ENCODE results near the gene SCNM1.

The SCNM1 gene

GRCh38 chr1:151143057-151143435 is 22.9 kb upstream of the SCNM1 start:
- Mint-ChIP-seq H3K4me3 (no peak overlapping the region), H3K4me1 (ENCODE audit: low read depth) (peaks cover 11% of the 10 kb centered on the region), H3K36me3 (ENCODE audit: low read depth) (peaks cover 2% of the 10 kb centered on the region), H3K9me3 (no peaks in the 10 kb centered on the region), H3K27ac (no peak overlapping the region), H3K27me3 (ENCODE audit: low read depth) (peaks cover 15% of the 10 kb centered on the region)

DNA sequence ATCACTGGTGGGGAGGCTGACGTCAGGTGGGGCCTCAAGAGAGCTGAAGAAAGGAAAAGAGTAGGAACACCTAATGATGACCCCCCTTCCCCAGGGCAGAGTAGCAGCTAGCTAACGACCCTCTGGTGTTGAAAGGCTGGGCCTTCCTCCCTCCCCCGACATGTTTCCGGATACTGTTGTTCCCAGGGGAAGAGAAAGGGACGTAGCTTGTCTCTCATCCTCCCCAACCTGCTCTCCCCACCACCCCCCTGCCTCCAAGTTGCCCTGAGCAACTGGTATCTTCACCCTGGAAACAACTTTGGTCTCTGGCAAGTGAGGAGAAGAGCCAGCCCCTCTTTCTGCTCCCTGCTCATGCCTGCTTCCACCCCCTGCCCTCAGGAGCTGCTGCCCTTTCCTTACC is 22.0 kb upstream of the SCNM1 start:
- H3K9me3 Mint-ChIP-seq: no peaks in the 10 kb centered on the region
- peaks cover 20% of the 10 kb centered on the region for H3K27me3 Mint-ChIP-seq (ENCODE audit: low read depth)
- peaks cover 11% of the 10 kb centered on the region for H3K4me1 Mint-ChIP-seq (ENCODE audit: low read depth)
- H3K4me3 Mint-ChIP-seq: no peak overlapping the region
- no peak overlapping the region for H3K27ac Mint-ChIP-seq
- peaks cover 2% of the 10 kb centered on the region for H3K36me3 Mint-ChIP-seq (ENCODE audit: low read depth)

- no peak overlapping the region for H3K4me3 Mint-ChIP-seq
- no peaks in the 10 kb centered on the region for H3K9me3 Mint-ChIP-seq
- H3K36me3 Mint-ChIP-seq (ENCODE audit: low read depth): peaks cover 2% of the 10 kb centered on the region
- no peak overlapping the region for H3K27ac Mint-ChIP-seq
- H3K4me1 Mint-ChIP-seq (ENCODE audit: low read depth): peaks cover 11% of the 10 kb centered on the region
- H3K27me3 Mint-ChIP-seq (ENCODE audit: low read depth): peaks cover 20% of the 10 kb centered on the region
These were observed 21.3 kb upstream of the SCNM1 start for GRCh38 chr1:151144474-151145303.

DNA sequence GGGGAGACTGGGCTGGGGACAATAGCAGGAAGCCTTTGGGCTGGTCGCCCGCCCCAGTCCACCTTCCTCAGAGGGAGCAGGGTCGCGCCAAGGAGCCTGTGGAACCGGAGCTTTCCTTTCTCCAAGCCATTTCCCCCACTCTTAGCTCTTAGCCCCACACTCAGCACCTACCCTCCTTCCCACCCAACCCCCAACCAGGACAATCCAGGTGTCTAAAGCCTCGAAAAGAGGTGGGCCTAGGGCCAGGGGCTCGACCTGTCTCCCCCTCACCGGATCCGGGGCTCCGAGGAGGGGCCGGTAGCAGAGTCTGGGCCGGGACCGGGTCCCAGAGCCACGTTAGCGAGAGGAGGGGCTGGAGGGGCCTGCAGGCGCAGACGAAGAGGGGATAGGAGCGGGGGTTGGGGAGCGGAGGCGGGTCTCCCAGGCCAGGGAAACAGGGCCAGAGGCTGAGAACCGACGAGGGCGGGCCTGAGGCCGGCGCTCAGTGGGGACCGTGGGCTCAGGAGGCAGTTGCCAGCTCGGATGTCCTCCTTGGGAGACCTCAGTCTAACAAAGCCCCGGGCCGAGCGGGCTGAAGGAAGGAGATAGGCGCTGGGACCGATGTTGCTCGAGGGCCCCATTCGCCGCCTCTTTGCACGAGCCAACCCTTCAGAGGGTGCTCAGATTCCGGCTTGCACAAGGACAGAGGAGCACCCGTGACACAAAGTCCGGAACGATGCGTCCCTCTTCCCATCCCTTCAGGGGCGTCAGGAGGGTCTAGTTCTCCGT is 20.5 kb upstream of the SCNM1 start:
- peaks cover 11% of the 10 kb centered on the region for H3K4me1 Mint-ChIP-seq (ENCODE audit: low read depth)
- H3K27ac Mint-ChIP-seq: no peak overlapping the region
- H3K36me3 Mint-ChIP-seq (ENCODE audit: low read depth): peaks cover 2% of the 10 kb centered on the region
- H3K27me3 Mint-ChIP-seq (ENCODE audit: low read depth): peaks cover 20% of the 10 kb centered on the region
- H3K4me3 Mint-ChIP-seq: peak overlapping the region; percentile 93
- no peaks in the 10 kb centered on the region for H3K9me3 Mint-ChIP-seq

DNA sequence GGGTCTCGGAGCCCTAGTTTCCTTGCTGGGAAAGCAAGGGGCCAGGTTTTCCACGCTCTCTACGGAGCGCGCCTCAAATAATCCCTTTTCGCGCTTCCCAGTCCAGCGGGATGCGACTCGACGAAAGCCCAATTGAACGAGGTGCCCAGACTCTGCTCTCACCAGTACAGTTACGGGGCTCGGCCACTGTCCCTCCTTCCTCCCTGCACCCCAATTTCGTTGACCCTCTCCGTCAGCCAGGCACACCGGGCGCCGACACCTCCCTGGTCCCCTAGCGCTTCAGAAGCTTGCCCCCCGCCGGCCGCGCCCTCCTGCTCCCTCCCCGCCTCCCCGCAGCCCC is 19.9 kb upstream of the SCNM1 start:
- H3K27me3 Mint-ChIP-seq (ENCODE audit: low read depth): peaks cover 20% of the 10 kb centered on the region
- H3K27ac Mint-ChIP-seq: no peak overlapping the region
- H3K9me3 Mint-ChIP-seq: no peaks in the 10 kb centered on the region
- H3K36me3 Mint-ChIP-seq (ENCODE audit: low read depth): peaks cover 2% of the 10 kb centered on the region
- H3K4me1 Mint-ChIP-seq (ENCODE audit: low read depth): peaks cover 11% of the 10 kb centered on the region
- H3K4me3 Mint-ChIP-seq: peak overlapping the region; percentile 93

DNA sequence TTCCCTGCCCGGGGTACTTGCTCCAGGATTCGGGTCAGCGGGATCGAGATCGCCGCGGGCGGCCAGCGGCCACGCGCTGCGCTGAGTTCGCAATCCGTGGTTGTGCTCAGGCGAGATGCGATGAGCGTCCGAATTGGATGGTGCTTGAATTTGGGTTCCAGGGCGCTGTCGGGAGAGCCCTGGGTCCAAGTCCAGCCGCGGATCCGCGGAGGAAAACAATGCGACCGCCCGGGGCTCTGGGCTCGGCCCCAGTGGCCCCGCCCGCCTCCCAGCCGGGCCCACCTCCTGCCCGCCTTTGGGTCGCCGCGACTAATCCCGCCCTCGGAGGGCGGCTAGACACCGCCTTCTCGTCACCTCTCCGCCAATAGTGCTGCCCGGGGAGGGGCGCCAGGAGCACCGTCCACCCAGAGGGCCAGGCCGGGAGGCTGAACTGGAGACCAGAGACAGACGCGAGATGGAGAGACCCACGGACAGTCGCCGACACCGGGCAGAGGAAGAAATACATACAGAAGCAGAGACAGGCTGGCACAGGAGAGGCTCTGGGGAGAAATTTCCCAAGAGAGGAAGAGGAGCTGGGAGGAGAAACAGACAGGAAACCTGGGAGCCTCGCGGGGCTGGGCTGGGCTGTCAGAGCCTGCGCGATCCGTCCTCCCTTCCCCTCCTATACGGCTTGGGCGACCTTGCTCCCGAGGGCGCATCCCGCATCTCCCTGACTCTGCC is 19.4 kb upstream of the SCNM1 start, which contains the start of gene SEMA6C:
TSS of gene SEMA6C (minus strand) at position 220 of the 720 bp plus-strand sequence. CDS start 4,010 bp downstream, outside the sequence.
- H3K4me3 Mint-ChIP-seq: peak within 1 kb of the TSS; percentile 93
- peaks cover 11% of the 10 kb centered on the region for H3K4me1 Mint-ChIP-seq (ENCODE audit: low read depth)
- H3K27me3 Mint-ChIP-seq (ENCODE audit: low read depth): peaks cover 20% of the 10 kb centered on the region
- peaks cover 2% of the 10 kb centered on the region for H3K36me3 Mint-ChIP-seq (ENCODE audit: low read depth)
- H3K27ac Mint-ChIP-seq: peak within 1 kb of the TSS; percentile 53
- H3K9me3 Mint-ChIP-seq: no peaks in the 10 kb centered on the region

DNA sequence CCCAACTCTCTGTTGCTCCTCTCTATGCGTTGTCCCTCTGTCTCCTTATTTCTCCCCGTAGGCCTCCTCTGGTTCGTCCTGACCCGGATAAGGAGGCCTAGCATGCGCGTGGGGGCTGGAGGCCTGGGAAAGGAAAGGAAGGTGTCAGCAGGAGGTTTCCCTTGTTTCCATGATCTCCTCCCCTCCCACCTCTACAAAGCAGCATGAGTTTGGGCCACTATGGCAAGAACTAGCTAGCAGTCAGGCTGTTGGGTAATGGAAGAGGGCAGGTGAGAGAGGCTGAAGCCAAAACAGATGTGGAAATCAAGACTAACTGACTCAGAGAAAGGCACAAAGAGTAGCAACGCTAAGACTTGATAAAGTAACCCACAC is 18.8 kb upstream of the SCNM1 start:
- peaks cover 20% of the 10 kb centered on the region for H3K27me3 Mint-ChIP-seq (ENCODE audit: low read depth)
- peaks cover 2% of the 10 kb centered on the region for H3K36me3 Mint-ChIP-seq (ENCODE audit: low read depth)
- H3K27ac Mint-ChIP-seq: peak overlapping the region; percentile 32
- H3K4me3 Mint-ChIP-seq: peak overlapping the region; percentile 93
- no peaks in the 10 kb centered on the region for H3K9me3 Mint-ChIP-seq
- peaks cover 11% of the 10 kb centered on the region for H3K4me1 Mint-ChIP-seq (ENCODE audit: low read depth)

DNA sequence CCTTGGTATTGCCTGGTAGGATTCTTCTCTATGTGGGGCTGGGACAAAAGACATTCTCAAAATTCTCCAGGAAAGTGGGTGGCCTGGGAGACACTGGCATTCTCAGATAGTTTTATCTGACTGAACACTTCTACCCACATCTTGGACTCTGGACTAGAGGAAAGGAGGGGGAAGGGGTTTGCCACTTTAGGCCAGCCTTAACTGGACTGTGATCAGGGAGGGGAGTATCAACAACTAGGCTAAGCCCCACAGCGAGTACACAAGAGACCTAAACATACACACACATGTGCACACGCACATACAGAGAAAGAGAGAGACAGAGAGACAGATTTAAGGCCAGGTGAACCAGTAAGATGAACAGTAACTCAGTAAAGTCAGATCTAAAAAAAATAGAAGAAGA is 18.3 kb upstream of the SCNM1 start:
- peak overlapping the region; percentile 93 for H3K4me3 Mint-ChIP-seq
- peaks cover 20% of the 10 kb centered on the region for H3K27me3 Mint-ChIP-seq (ENCODE audit: low read depth)
- H3K9me3 Mint-ChIP-seq: no peaks in the 10 kb centered on the region
- H3K4me1 Mint-ChIP-seq (ENCODE audit: low read depth): peaks cover 11% of the 10 kb centered on the region
- no peak overlapping the region for H3K27ac Mint-ChIP-seq
- H3K36me3 Mint-ChIP-seq (ENCODE audit: low read depth): peaks cover 2% of the 10 kb centered on the region

DNA sequence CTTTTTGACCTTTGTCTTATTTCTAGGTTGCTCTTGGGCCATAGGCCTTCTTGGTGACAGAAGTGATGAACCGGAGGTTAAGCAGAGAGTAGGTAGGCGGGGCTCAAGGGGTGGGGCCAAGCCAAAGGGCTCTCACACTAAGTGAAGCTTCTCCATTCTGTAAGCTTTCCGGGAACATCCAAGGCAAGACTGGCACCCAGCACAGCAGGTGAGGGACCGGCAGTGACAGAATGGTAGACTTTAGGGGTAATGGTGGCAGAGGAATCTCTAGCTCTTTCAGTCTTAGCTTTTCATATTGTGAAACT is 9.5 kb upstream of the SCNM1 start, which contains the start of gene TNFAIP8L2:
TSS of gene TNFAIP8L2 (plus strand) at position 135 of the 305 bp plus-strand sequence. CDS start 2,049 bp downstream, outside the sequence.
- H3K36me3 Mint-ChIP-seq (ENCODE audit: low read depth): peaks cover 31% of the 10 kb centered on the region
- no peaks in the 10 kb centered on the region for H3K9me3 Mint-ChIP-seq
- peak within 1 kb of the TSS; percentile 96 for H3K4me3 Mint-ChIP-seq
- H3K27ac Mint-ChIP-seq: peak within 1 kb of the TSS; percentile 89
- H3K4me1 Mint-ChIP-seq (ENCODE audit: low read depth): peaks cover 41% of the 10 kb centered on the region
- H3K27me3 Mint-ChIP-seq (ENCODE audit: low read depth): no peaks in the 10 kb centered on the region

DNA sequence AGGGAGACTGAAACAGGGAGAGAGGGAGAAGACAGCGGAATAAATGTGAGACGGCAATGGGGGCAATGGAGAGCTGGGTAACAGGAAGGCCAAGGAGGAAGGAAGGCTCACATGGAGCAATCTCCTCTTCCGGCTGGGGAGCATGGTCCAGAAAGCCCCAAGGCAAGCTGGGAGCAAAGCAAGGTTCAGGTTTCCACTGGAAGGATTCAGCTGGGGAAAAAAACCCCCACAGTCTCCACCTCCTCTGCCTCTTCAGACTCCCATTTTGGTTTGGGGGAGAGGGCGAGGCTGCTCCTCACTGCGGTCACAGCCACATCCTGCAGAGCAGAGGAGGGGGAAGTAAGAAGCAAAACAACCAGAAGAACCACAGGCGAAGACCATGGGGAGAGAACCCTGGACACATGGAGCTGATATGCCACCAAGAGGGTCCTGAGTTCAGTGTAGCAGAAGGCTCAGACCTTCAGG is 8.8 kb upstream of the SCNM1 start:
- H3K36me3 Mint-ChIP-seq (ENCODE audit: low read depth): peaks cover 31% of the 10 kb centered on the region
- H3K27me3 Mint-ChIP-seq (ENCODE audit: low read depth): no peaks in the 10 kb centered on the region
- H3K9me3 Mint-ChIP-seq: no peaks in the 10 kb centered on the region
- H3K27ac Mint-ChIP-seq: peak overlapping the region; percentile 89
- H3K4me3 Mint-ChIP-seq: peak overlapping the region; percentile 96
- peaks cover 48% of the 10 kb centered on the region for H3K4me1 Mint-ChIP-seq (ENCODE audit: low read depth)

- peak overlapping the region; percentile 89 for H3K27ac Mint-ChIP-seq
- peaks cover 31% of the 10 kb centered on the region for H3K36me3 Mint-ChIP-seq (ENCODE audit: low read depth)
- H3K27me3 Mint-ChIP-seq (ENCODE audit: low read depth): no peaks in the 10 kb centered on the region
- H3K4me3 Mint-ChIP-seq: peak overlapping the region; percentile 96
- peaks cover 55% of the 10 kb centered on the region for H3K4me1 Mint-ChIP-seq (ENCODE audit: low read depth)
- H3K9me3 Mint-ChIP-seq: no peaks in the 10 kb centered on the region
These were observed 7.6 kb upstream of the SCNM1 start for GRCh38 chr1:151158326-151158725.

DNA sequence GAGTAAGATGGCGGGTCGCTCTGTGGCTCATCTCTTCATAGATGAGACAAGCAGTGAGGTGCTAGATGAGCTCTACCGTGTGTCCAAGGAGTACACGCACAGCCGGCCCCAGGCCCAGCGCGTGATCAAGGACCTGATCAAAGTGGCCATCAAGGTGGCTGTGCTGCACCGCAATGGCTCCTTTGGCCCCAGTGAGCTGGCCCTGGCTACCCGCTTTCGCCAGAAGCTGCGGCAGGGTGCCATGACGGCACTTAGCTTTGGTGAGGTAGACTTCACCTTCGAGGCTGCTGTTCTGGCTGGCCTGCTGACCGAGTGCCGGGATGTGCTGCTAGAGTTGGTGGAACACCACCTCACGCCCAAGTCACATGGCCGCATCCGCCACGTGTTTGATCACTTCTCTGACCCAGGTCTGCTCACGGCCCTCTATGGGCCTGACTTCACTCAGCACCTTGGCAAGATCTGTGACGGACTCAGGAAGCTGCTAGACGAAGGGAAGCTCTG is 7.1 kb upstream of the SCNM1 start:
- Mint-ChIP-seq H3K9me3 (no peaks in the 10 kb centered on the region), H3K36me3 (ENCODE audit: low read depth) (peaks cover 31% of the 10 kb centered on the region), H3K27me3 (ENCODE audit: low read depth) (no peaks in the 10 kb centered on the region), H3K27ac (peak overlapping the region; percentile 89), H3K4me3 (peak overlapping the region; percentile 96), H3K4me1 (ENCODE audit: low read depth) (peaks cover 56% of the 10 kb centered on the region)

DNA sequence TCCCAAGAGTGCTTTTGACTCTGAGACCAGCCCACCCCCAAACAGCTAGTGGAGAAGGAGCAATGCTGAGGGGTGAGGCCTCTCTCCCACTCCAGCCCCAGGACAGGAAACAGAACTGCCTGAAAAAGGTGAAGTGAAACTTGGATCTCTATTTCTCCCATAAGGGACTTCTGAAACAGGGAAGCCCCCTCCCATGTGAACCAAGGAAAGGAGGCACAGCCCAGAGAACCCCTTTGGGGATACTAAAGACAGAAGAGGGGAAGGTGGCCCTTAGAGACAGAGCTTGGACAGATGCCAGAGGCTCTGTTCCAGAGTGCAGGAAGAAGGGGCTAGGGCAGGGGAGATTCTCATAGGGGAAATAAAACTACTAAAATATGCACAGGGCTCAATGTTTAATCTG is 6.6 kb upstream of the SCNM1 start:
- no peaks in the 10 kb centered on the region for H3K9me3 Mint-ChIP-seq
- H3K36me3 Mint-ChIP-seq (ENCODE audit: low read depth): peaks cover 35% of the 10 kb centered on the region
- no peaks in the 10 kb centered on the region for H3K27me3 Mint-ChIP-seq (ENCODE audit: low read depth)
- H3K27ac Mint-ChIP-seq: peak overlapping the region; percentile 82
- peak overlapping the region; percentile 41 for H3K4me3 Mint-ChIP-seq
- H3K4me1 Mint-ChIP-seq (ENCODE audit: low read depth): peaks cover 61% of the 10 kb centered on the region

GRCh38 chr1:151164732-151165280 is 1.1 kb upstream of the SCNM1 start:
- H3K27ac Mint-ChIP-seq: peak overlapping the region; percentile 93
- peaks cover 38% of the 10 kb centered on the region for H3K36me3 Mint-ChIP-seq (ENCODE audit: low read depth)
- H3K4me1 Mint-ChIP-seq (ENCODE audit: low read depth): peaks cover 42% of the 10 kb centered on the region
- H3K27me3 Mint-ChIP-seq (ENCODE audit: low read depth): no peaks in the 10 kb centered on the region
- H3K9me3 Mint-ChIP-seq: no peaks in the 10 kb centered on the region
- peak overlapping the region; percentile 96 for H3K4me3 Mint-ChIP-seq

Measured in T-helper 1 cell treated with Interleukin-12 subunit alpha and Interleukin-12 subunit beta and Interleukin-4 antibody, amounts not matched to agents 30 μg/mL and 1 μg/mL, for 36 hours (primary cell).